Activated CD4-positive, alpha-beta memory T cell treated with anti-CD3 and anti-CD28 coated beads for 36 hours (primary cell): ENCODE results near the gene APBA2. TPM values are rescaled to one million over a fixed set of nuclear protein-coding genes. Genes with fewer than 3 reads are reported as not detected.

Experiments used
- CTCF ChIA-PET: fragments of 350-600 bp; sonication (Branson Sonifier 250); formaldehyde crosslinking; loops from one replicate; lab custom pipeline; 2021; ENCODE audit warnings: antibody characterized with exemption, inconsistent platforms; lab: Charles Lee
- POLR2A ChIA-PET: fragments of 350-600 bp; sonication (Branson Sonifier 250); formaldehyde crosslinking; loops from one replicate; lab custom pipeline; 2021; ENCODE audit warnings: antibody characterized with exemption; lab: Charles Lee
- DNase-seq: peaks from one replicate; pipeline ENCODE4 v3.0.0-alpha.2; 2020
- H3K27ac Mint-ChIP-seq: one replicate; pipeline ENCODE4 v1.8.0; 2021; ENCODE audit warnings: mixed read lengths
- H3K27me3 Mint-ChIP-seq: one replicate; pipeline ENCODE4 v1.8.0; 2021; ENCODE audit warnings: mixed read lengths
- H3K36me3 Mint-ChIP-seq: one replicate; pipeline ENCODE4 v1.8.0; 2021; ENCODE audit warnings: mixed read lengths
- H3K4me1 Mint-ChIP-seq: one replicate; pipeline ENCODE4 v1.8.0; 2021; ENCODE audit warnings: low read depth, mixed read lengths
- H3K4me3 Mint-ChIP-seq: one replicate; pipeline ENCODE4 v1.8.0; 2021; ENCODE audit warnings: mild to moderate bottlenecking, mixed read lengths
- H3K9me3 Mint-ChIP-seq: one replicate; pipeline ENCODE4 v1.8.0; 2021; ENCODE audit warnings: mixed read lengths
- intact Hi-C: fragments of 100-400 bp; cut with micrococcal nuclease; formaldehyde crosslinking; loops from one replicate; pipeline ENCODE4 v1.15.1; 2023
- total RNA-seq, 2 experiments: library from RNA; stranded (reverse); gene quantifications; one replicate each; pipeline ENCODE4 v1.2.3, GENCODE V29; 2021

The APBA2 gene
- total RNA-seq, 2 experiments from 2014 or later: 6.4 to 8.9 TPM

DNA sequence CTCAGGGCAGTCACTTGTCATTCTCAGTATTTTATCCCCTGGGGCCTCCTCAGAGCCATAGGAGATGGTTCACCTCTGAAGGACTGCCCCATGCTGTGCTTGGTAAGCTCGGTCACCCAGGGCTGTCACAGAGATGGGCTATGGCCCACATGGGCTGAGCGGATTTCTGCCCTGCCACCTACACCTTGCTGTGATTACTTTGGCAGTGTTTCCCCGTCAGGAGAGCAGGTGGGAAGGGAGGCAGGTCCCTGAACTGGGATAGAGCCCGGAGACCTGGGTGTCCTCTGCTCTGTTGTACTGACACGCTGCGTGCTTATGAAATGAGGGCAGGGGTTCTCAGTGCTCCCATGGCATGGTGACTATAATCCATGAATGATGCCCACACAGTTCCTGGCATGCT is 48.9 kb downstream of the APBA2 start:
- no peaks in the 10 kb centered on the region for H3K36me3 Mint-ChIP-seq
- H3K27ac Mint-ChIP-seq: no peak overlapping the region
- CTCF ChIA-PET: interaction anchor here (0.6 to 1.8 kb wide), 2 partner anchors 14 to 44 kb away, joined by 3 to 4 read pairs; no protein-coding TSS in a partner anchor
- intact Hi-C loops: loop anchor here (5.0 kb wide), 1 partner anchor 42 kb away; no protein-coding TSS in a partner anchor
- H3K27me3 Mint-ChIP-seq: no peaks in the 10 kb centered on the region
- H3K4me3 Mint-ChIP-seq: no peak overlapping the region
- no peaks in the 10 kb centered on the region for H3K9me3 Mint-ChIP-seq
- DNase-seq: no peak
- H3K4me1 Mint-ChIP-seq: peaks cover 45% of the 10 kb centered on the region
- POLR2A ChIA-PET: no interaction called here

DNA sequence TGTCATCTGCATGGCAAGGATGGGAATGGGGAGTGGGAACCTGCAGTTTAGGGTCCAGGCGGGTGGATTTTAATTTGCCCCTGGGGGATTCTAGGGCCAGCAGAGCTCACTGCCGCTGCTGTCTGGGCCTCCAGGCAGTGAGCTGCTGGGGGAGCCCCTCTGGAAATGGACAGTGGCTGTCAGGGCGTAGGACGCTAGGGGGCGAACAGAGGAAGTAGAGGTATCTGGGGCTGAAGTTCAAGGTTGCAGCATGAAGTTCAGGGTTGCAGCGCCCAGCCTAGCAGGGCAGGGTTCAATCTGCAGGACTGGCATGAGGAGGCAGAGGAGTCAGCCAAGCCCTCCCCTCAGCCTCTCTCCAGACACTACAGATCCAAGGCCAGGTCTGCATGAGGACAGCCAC is 49.5 kb downstream of the APBA2 start:
- Mint-ChIP-seq H3K9me3 (no peaks in the 10 kb centered on the region), H3K36me3 (no peaks in the 10 kb centered on the region), H3K27ac (no peak overlapping the region), H3K4me3 (no peak overlapping the region), H3K4me1 (peaks cover 46% of the 10 kb centered on the region), H3K27me3 (no peaks in the 10 kb centered on the region)
- DNase-seq: peak; percentile 60
- ChIA-PET POLR2A (no interaction called here), CTCF (interaction anchor here (0.6 to 1.8 kb wide), 2 partner anchors 13 to 43 kb away, joined by 3 to 4 read pairs; no protein-coding TSS in a partner anchor)
- intact Hi-C loops: loop anchor here (5.0 kb wide), 1 partner anchor 43 kb away; no protein-coding TSS in a partner anchor

DNA sequence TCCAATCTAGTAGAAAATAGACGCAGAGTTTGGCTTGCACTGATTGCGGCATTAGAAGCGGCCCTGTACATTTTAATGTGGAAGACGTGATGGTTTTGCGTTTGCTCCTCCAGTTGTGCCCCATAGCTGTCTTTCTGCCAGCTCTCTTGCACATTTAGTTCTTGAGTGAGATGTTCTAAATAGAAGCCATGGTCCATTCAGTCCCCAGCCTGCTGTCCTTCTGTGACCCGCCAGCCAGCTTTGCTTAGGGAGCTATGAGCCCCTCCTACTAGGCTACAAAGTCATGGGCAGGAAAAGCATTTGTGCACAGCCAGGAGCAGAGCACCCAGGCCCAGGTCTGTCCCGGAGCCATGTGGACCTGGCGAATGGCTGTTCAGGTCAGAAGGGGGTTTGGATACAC is 50.3 kb downstream of the APBA2 start:
- CTCF ChIA-PET: interaction anchor here (1.8 kb wide), 1 partner anchor 12 kb away, joined by 3 read pairs; no protein-coding TSS in a partner anchor
- intact Hi-C loops: loop anchor here (5.0 kb wide), 1 partner anchor 44 kb away; no protein-coding TSS in a partner anchor
- no peaks in the 10 kb centered on the region for H3K9me3 Mint-ChIP-seq
- no peak for DNase-seq
- POLR2A ChIA-PET: no interaction called here
- no peaks in the 10 kb centered on the region for H3K27me3 Mint-ChIP-seq
- no peaks in the 10 kb centered on the region for H3K36me3 Mint-ChIP-seq
- H3K4me1 Mint-ChIP-seq: peaks cover 51% of the 10 kb centered on the region
- H3K4me3 Mint-ChIP-seq: no peak overlapping the region
- no peak overlapping the region for H3K27ac Mint-ChIP-seq

DNA sequence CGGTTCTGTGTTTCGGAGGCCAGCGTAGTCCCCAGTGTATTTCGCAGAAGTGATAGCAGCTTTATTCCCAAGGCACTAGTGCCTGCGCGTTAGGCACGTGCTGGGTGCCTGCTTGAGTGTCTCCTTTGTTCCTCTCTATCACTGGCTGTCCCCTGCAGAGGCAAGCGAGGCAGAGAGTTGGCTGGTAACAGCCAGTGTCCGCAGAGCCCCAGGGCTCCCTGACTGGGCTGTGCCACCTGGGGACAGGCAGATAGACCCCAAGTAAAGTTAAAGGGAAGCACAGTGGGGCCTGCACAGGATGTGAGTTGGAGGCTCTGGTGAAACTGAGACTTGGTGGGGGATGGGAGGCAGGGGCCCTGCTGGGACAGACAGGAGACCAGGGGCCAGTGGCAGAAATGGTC is 50.7 kb downstream of the APBA2 start:
- intact Hi-C loops: loop anchor here (5.0 kb wide), 1 partner anchor 44 kb away; no protein-coding TSS in a partner anchor
- DNase-seq: no peak

DNA sequence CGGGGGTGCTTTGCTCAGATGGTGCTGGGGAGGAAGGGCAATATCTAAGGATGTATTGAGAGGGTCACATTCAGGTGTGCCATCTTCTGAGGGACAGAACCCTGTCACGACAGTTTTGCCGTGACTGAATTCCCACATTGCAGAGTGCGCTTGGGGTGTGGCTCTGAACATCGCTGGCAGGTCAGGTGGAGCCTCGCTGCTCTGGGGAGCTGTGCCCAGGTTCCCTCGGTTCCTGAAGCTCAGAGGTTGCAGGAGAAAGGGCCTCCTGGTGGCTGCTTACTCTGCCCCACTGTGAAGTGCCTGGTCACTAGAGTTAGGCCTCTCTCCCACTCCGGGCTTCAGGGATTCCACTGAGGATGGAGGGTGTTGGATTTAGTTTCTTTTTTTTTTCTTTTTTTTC is 51.5 kb downstream of the APBA2 start:
- Mint-ChIP-seq H3K27me3 (no peaks in the 10 kb centered on the region), H3K9me3 (no peaks in the 10 kb centered on the region), H3K27ac (no peak overlapping the region), H3K4me1 (peaks cover 61% of the 10 kb centered on the region), H3K4me3 (no peak overlapping the region), H3K36me3 (no peaks in the 10 kb centered on the region)
- no peak for DNase-seq
- ChIA-PET CTCF (no interaction called here), POLR2A (no interaction called here)
- intact Hi-C loops: loop anchor here (5.0 kb wide), 1 partner anchor 45 kb away; no protein-coding TSS in a partner anchor

More for the DNA sequence above, 50.7 kb downstream of the APBA2 start:
- ChIA-PET CTCF (interaction anchor here (1.8 kb wide), 1 partner anchor 12 kb away, joined by 3 read pairs; no protein-coding TSS in a partner anchor), POLR2A (no interaction called here)
- H3K9me3 Mint-ChIP-seq: no peaks in the 10 kb centered on the region
- H3K27me3 Mint-ChIP-seq: no peaks in the 10 kb centered on the region
- no peak overlapping the region for H3K4me3 Mint-ChIP-seq
- peaks cover 55% of the 10 kb centered on the region for H3K4me1 Mint-ChIP-seq
- H3K36me3 Mint-ChIP-seq: no peaks in the 10 kb centered on the region
- no peak overlapping the region for H3K27ac Mint-ChIP-seq

DNA sequence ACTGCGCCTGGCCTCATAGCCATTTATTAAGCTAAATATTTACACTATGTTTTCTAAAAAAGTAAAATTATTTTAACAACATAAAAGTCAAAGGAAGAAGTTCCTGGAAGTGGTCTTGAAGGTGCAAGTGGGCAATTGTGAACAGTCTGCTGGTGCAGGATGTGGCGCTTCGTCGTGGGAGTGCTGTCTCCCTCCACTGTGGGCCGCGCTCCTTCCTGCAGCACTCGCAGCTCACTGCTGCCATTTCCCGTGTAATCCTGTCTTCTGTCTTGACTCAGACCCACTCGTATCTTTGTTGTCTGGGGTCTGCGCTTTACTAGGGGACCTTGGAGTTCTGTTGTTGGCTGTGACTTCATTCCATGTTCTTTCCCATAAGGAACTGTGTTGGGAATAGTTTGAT is 56.3 kb downstream of the APBA2 start:
- Mint-ChIP-seq H3K4me1 (peaks cover 45% of the 10 kb centered on the region), H3K27ac (no peak overlapping the region), H3K4me3 (no peak overlapping the region), H3K27me3 (no peaks in the 10 kb centered on the region), H3K36me3 (peaks cover 3% of the 10 kb centered on the region), H3K9me3 (no peaks in the 10 kb centered on the region)
- ChIA-PET CTCF (interaction anchor here (0.6 kb wide), 1 partner anchor 59 kb away, joined by 3 read pairs; no protein-coding TSS in a partner anchor), POLR2A (no interaction called here)
- intact Hi-C loops: no loop called here
- DNase-seq: peak; percentile 43

DNA sequence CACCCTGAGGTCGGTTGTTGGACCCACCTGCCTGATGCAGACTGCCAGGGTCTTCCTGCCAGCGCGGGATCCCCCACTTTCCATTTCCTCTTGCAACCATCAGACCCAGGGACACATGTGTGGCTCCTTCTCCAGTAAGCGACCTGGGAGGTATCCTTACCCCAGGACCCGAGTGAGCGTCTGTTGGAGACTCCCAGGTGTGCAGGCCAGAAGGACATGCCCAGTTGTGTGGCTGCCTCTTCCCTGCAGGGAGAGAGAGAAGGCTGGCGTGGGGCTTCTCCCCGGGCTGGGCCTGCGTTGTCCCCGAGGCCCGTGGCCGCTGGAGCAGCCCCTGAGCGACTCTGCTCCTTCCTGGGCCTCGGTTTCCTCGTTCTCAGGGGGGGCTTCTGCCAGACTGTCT is 56.8 kb downstream of the APBA2 start:
- Mint-ChIP-seq H3K4me1 (peaks cover 46% of the 10 kb centered on the region), H3K9me3 (no peaks in the 10 kb centered on the region), H3K27ac (no peak overlapping the region), H3K27me3 (no peaks in the 10 kb centered on the region), H3K4me3 (no peak overlapping the region), H3K36me3 (peaks cover 3% of the 10 kb centered on the region)
- DNase-seq: peak; percentile 7
- CTCF ChIA-PET: no interaction called here
- intact Hi-C loops: no loop called here
- POLR2A ChIA-PET: no interaction called here

DNA sequence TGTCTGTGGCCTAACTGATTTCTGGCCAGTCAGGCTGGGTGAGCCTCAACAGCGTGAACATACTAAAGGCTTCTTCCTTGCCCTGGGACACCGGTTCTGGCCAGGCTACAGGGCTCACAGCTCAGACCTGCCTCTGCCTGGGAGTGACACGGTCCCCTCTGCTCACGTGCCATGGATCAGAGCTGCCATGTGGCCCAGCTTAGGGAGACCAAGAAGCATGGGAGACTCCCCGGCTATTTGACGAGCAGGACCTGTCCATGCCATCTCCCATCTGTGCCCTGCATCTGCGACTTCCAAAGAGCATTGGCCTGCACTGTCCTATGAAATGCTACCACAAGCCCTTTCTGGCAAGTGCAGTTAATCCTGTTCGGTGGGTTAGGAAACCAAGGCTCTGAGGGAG is 57.4 kb downstream of the APBA2 start:
- H3K4me1 Mint-ChIP-seq: peaks cover 47% of the 10 kb centered on the region
- H3K36me3 Mint-ChIP-seq: peaks cover 3% of the 10 kb centered on the region
- H3K27me3 Mint-ChIP-seq: no peaks in the 10 kb centered on the region
- H3K4me3 Mint-ChIP-seq: no peak overlapping the region
- no peak for DNase-seq
- ChIA-PET CTCF (no interaction called here), POLR2A (no interaction called here)
- H3K9me3 Mint-ChIP-seq: no peaks in the 10 kb centered on the region
- no peak overlapping the region for H3K27ac Mint-ChIP-seq
- intact Hi-C loops: no loop called here

DNA sequence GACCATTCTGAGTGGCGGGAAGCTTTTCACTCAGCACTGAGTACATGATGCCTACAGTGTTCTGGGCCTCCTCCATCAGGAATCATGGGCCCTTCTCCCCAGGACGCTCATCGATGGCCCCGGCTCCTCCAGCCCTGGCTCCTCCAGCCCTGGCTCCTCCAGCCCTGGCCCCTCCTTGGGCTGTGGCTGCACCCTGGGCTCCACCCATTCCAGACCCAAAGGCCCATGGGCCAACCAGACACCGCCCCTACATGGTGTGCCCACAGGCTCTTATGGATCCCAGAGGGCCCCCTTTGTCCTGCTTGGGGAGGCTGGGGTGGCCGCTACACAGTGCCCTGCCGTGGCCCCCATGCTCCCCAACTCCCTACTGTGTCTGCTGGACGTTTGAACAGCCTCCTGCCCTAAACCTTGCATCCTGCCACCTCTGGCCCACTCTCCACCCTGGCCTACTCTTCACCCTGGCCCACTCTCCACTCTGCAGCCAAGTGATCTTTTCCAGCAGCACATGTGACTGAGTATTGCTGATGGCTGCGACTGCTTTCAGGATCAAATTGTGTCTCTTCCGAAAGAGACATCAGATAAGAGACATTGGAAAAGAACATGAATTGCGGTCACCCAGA is 57.9 kb downstream of the APBA2 start:
- CTCF ChIA-PET: no interaction called here
- POLR2A ChIA-PET: no interaction called here
- no peaks in the 10 kb centered on the region for H3K9me3 Mint-ChIP-seq

DNA sequence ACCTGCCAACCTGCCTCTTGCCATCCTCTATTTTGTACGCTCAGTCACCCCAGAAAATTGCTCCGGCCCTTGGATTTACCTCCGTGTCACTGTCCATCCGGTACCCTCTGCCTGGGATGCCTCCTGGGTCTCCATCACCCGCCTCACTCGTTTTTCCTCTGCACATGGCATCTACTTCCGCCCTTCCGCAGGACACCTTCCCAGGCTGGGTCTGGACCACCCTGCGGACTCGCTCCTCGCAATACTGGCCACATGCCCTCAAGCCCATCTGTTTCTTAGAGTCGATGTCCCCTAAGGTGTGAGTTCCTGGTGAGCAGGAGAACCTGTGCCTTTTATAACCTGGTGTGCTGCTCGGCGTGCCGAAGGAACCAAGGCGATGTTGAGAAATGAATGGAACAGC is 58.5 kb downstream of the APBA2 start:
- Mint-ChIP-seq H3K36me3 (peaks cover 3% of the 10 kb centered on the region), H3K4me1 (peaks cover 53% of the 10 kb centered on the region), H3K4me3 (no peak overlapping the region), H3K27ac (no peak overlapping the region), H3K27me3 (no peaks in the 10 kb centered on the region), H3K9me3 (no peaks in the 10 kb centered on the region)
- ChIA-PET POLR2A (no interaction called here), CTCF (no interaction called here)
- DNase-seq: no peak
- intact Hi-C loops: no loop called here

More for the DNA sequence above, 57.9 kb downstream of the APBA2 start:
- no peaks in the 10 kb centered on the region for H3K27me3 Mint-ChIP-seq
- no peak overlapping the region for H3K27ac Mint-ChIP-seq
- intact Hi-C loops: no loop called here
- peaks cover 3% of the 10 kb centered on the region for H3K36me3 Mint-ChIP-seq
- DNase-seq: no peak
- peaks cover 53% of the 10 kb centered on the region for H3K4me1 Mint-ChIP-seq
- no peak overlapping the region for H3K4me3 Mint-ChIP-seq

DNA sequence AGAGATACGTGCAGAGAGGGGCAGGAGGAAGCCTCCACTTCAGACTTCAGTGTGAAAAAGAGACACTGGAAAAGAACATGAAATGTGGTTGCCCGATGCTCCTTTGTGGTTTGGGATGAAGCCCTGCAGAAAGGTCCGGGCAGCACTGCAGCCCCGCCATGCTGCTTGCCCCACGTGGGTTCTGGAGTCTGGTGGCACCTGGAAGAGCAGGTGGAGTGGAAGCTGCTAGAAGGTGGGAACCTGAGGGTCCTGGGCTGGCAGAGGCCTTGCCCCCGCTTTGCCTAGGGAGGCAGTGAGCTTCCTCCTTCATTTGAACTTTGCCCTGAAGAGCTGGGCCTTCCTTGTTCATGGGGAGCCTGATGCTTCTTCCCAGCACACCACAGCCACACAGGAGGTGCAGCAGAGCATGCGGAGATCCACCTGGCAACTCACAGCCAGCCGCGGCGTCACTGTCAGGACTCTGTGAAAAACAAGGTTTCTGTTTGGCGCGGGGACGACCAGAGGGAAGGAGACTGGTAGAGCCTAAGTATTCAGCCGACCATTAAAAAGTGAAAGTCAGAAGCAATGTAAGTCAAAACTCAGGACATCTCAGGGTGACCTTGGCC is 59.0 kb downstream of the APBA2 start:
- intact Hi-C loops: no loop called here

DNA sequence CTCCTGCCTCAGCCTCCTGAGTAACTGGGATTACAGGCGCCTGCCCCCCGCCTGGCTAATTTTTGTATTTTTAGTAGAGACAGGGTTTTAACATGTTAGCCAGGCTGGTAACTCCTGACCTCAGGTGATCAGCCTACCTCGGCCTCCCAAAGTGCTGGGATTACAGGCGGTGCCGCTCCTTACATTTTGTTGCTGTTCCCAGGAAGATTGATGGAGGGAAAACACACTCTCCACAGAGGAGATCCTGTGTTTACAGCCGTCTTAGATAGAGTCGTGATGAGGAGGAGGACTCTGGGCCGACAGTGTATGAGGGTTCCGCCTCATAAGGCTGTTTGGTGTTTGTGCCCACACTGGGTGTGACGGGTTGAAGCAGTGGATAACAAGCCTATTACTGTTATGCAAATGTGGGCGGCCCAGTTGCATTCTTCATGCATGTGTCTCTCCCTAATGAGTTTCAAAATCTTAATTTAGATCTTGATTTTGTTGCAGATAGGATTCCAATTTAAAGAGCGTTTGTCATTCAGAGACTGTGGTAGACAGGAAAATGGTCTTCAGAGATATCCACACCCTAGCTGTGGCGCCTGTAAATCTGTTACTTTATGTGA is 60.0 kb downstream of the APBA2 start:
- no peaks in the 10 kb centered on the region for H3K27me3 Mint-ChIP-seq
- H3K9me3 Mint-ChIP-seq: no peaks in the 10 kb centered on the region
- intact Hi-C loops: no loop called here
- no peak overlapping the region for H3K4me3 Mint-ChIP-seq
- no peak for DNase-seq
- peaks cover 3% of the 10 kb centered on the region for H3K36me3 Mint-ChIP-seq
- ChIA-PET CTCF (no interaction called here), POLR2A (no interaction called here)
- H3K4me1 Mint-ChIP-seq: peaks cover 52% of the 10 kb centered on the region
- no peak overlapping the region for H3K27ac Mint-ChIP-seq

More for the DNA sequence above, 59.0 kb downstream of the APBA2 start:
- H3K27ac Mint-ChIP-seq: no peak overlapping the region
- H3K4me3 Mint-ChIP-seq: no peak overlapping the region
- ChIA-PET CTCF (no interaction called here), POLR2A (no interaction called here)
- peak; percentile 3 for DNase-seq
- H3K9me3 Mint-ChIP-seq: no peaks in the 10 kb centered on the region
- no peaks in the 10 kb centered on the region for H3K27me3 Mint-ChIP-seq
- H3K36me3 Mint-ChIP-seq: peaks cover 3% of the 10 kb centered on the region
- H3K4me1 Mint-ChIP-seq: peaks cover 50% of the 10 kb centered on the region
